ENCODE results near the gene GHRH.

Gene GHRH

GRCh38 chr20:37257988-37258387 is 3.6 kb downstream of the GHRH start:
- DNase-seq (no peak), ATAC-seq (ENCODE audit: insufficient read depth, low read depth) (no peak)
- Histone ChIP-seq H3K79me2 (ENCODE audit: insufficient read depth, low read length) (no peaks in the 10 kb centered on the region), H3K9ac (ENCODE audit: low read depth, low read length) (no peak overlapping the region), H3K27me3 (ENCODE audit: insufficient read depth, low read length, poor library complexity) (peaks cover 14% of the 10 kb centered on the region), H3K4me3 (ENCODE audit: low read depth in 1 of 2, low read length in 2 of 2) (no peak overlapping the region), H3K4me1 (ENCODE audit: insufficient read depth, low read length) (no peaks in the 10 kb centered on the region), H3K27ac (ENCODE audit: low read length) (no peak overlapping the region), H3K36me3 (ENCODE audit: insufficient read depth, low read length) (no peaks in the 10 kb centered on the region), H3K9me3 (ENCODE audit: insufficient read depth, low read length, severe bottlenecking) (no peaks in the 10 kb centered on the region), H2AFZ (ENCODE audit: low read depth, low read length) (no peak overlapping the region), H4K20me1 (ENCODE audit: insufficient read depth, low read length) (no peaks in the 10 kb centered on the region; the same call in 1 of the 2 replicates), H3K4me2 (ENCODE audit: insufficient read depth, low read length) (no peak overlapping the region)
- TF ChIP-seq EZH2 (IDR thresholded peaks at IDR 0.05; ENCODE audit: borderline replicate concordance, low read depth, low read length, severe bottlenecking) (no peak), CTCF (IDR thresholded peaks at IDR 0.05; ENCODE audit: borderline replicate concordance, extremely low read depth, low read length, poor library complexity, severe bottlenecking) (no peak)

- Histone ChIP-seq H3K9ac (ENCODE audit: low read depth, low read length) (no peak overlapping the region), H3K27ac (ENCODE audit: low read length) (no peak overlapping the region), H3K4me1 (ENCODE audit: insufficient read depth, low read length) (no peaks in the 10 kb centered on the region), H4K20me1 (ENCODE audit: insufficient read depth, low read length) (no peaks in the 10 kb centered on the region; the same call in 1 of the 2 replicates), H3K4me2 (ENCODE audit: insufficient read depth, low read length) (no peak overlapping the region), H3K79me2 (ENCODE audit: insufficient read depth, low read length) (no peaks in the 10 kb centered on the region), H3K4me3 (ENCODE audit: low read depth in 1 of 2, low read length in 2 of 2) (no peak overlapping the region), H3K9me3 (ENCODE audit: insufficient read depth, low read length, severe bottlenecking) (no peaks in the 10 kb centered on the region), H3K36me3 (ENCODE audit: insufficient read depth, low read length) (no peaks in the 10 kb centered on the region), H2AFZ (ENCODE audit: low read depth, low read length) (no peak overlapping the region), H3K27me3 (ENCODE audit: insufficient read depth, low read length, poor library complexity) (peaks cover 14% of the 10 kb centered on the region)
- TF ChIP-seq CTCF (IDR thresholded peaks at IDR 0.05; ENCODE audit: borderline replicate concordance, extremely low read depth, low read length, poor library complexity, severe bottlenecking): no peak
- TF ChIP-seq EZH2 (IDR thresholded peaks at IDR 0.05; ENCODE audit: borderline replicate concordance, low read depth, low read length, severe bottlenecking): no peak
- ATAC-seq (ENCODE audit: insufficient read depth, low read depth) (no peak), DNase-seq (no peak)
These were observed 4.1 kb downstream of the GHRH start for GRCh38 chr20:37257530-37257929.

GRCh38 chr20:37256286-37256685 is 5.3 kb downstream of the GHRH start:
- H4K20me1 ChIP-seq (ENCODE audit: insufficient read depth, low read length): no peaks in the 10 kb centered on the region; the same call in 1 of the 2 replicates
- H3K4me2 ChIP-seq (ENCODE audit: insufficient read depth, low read length): no peak overlapping the region
- H3K27me3 ChIP-seq (ENCODE audit: insufficient read depth, low read length, poor library complexity): peaks cover 14% of the 10 kb centered on the region
- H3K4me3 ChIP-seq (ENCODE audit: low read depth in 1 of 2, low read length in 2 of 2): no peak overlapping the region
- ATAC-seq (ENCODE audit: insufficient read depth, low read depth): no peak
- no peaks in the 10 kb centered on the region for H3K9me3 ChIP-seq (ENCODE audit: insufficient read depth, low read length, severe bottlenecking)
- no peaks in the 10 kb centered on the region for H3K79me2 ChIP-seq (ENCODE audit: insufficient read depth, low read length)
- H3K9ac ChIP-seq (ENCODE audit: low read depth, low read length): no peak overlapping the region
- no peak overlapping the region for H2AFZ ChIP-seq (ENCODE audit: low read depth, low read length)
- no peak for TF ChIP-seq CTCF (IDR thresholded peaks at IDR 0.05; ENCODE audit: borderline replicate concordance, extremely low read depth, low read length, poor library complexity, severe bottlenecking)
- TF ChIP-seq EZH2 (IDR thresholded peaks at IDR 0.05; ENCODE audit: borderline replicate concordance, low read depth, low read length, severe bottlenecking): no peak
- H3K27ac ChIP-seq (ENCODE audit: low read length): no peak overlapping the region
- no peak for DNase-seq
- no peaks in the 10 kb centered on the region for H3K36me3 ChIP-seq (ENCODE audit: insufficient read depth, low read length)
- no peaks in the 10 kb centered on the region for H3K4me1 ChIP-seq (ENCODE audit: insufficient read depth, low read length)

Data from DND-41 (cell line).